NCI-H524 (cell line): ENCODE data around the gene DAZAP1.

Source experiments
- DNase-seq, 2 experiments: peaks; one replicate each; lab custom pipeline; 2025; lab: John Stamatoyannopoulos, UW

DAZAP1 gene

GRCh38 chr19:1445185-1445931 lies 38.0 kb downstream of the DAZAP1 start:
- DNase-seq: peak in 1 of 2 experiments; percentile 59

DNA sequence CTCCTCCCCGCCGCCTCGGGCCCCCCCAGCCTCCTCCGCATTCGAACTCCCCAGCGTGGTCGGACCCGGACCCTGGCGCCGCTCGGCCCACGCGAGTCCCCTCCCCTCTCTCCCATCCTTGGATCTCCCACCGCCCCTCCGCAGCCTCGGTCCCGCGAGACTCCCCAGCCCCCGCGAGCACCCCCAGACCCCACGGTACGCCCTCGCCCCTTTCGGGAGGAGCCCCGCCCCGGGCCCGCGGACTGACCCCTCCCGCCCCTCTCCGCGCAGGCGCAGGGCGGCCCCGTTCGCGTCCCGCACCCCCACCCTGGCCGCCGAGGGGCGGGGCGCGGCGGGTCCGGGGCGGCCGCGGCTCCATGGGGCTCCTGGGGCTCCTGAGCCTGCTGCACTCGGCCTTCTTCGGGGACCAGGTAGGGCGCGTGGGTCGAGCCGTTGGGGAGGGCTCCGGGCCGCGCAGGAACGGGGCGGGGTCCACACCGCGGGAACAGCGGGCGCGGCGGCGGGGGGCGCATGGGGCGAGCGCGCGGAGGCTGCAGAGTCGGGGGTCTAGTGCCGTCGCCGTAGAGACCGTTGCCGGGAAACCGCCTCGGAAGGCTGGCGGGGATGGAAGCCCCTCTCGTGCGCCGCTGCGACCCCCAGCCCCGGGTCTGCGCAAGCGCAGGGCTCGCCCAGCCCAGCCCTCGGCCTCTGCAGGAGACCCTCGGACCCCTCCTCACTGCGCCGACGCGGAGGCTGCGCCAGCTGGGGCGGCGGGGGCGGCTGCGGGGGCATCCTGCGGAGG lies 38.7 kb downstream of the DAZAP1 start:
- peak in 1 of 2 experiments; percentile 59 for DNase-seq

DNA sequence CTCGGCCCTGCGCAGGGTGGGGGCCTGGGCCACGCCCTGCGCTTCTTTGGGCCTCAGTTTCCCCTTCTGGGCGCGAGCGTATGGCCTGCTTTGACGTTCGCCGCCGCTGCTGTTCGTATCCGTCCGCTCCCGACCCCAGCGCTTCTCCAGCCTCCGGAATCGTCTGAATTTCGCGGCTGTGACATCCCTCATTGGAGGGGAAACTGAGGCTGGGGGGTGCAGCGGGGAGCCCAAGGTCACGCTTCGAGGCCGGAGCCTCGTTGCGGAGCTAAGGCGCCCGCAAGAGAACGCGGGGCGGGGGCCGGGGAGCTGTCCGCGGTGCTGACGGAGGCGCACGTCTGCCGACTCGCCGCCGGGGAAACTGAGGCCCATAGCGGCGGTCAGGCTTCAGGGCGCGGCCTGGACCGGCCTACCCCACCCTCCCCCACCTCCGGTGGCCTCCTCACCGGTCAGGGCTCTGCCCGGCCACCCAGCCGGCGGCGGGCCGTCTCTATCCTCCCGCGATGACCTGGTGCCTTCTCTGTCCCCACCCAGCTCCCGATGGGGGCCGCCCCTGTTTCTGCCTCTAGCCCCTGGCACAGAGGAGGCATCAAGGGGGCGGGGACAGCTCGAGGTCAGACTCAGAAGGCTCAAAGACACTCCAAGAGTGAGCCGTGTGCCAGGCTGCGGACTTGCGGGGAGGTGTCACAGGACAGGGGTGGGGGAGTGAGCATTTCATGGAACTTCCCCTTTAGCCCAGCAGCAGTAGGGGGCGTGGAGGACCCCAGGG lies 39.5 kb downstream of the DAZAP1 start:
- DNase-seq: peak in 1 of 2 experiments; percentile 40

GRCh38 chr19:1447504-1447903 lies 40.1 kb downstream of the DAZAP1 start:
- no peak for DNase-seq

DNA sequence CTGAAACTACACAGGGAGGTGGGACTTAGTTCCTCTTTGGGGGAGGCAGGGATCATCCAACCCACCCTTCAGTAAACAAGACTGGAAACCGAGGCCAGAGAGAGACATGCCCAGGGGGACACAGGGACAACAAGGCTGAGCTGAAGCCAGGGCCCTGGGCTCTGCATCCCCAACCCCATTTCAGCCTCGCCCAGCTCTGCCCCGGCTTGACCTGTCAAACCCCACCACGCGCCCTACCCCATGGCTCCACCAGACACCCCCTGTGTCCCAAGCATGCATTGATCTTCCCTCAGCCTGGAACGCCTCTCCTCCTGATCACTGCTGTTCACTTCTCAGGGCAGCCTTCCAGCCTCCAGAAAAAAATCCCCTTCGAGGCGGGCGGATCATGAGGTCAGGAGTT lies 40.6 kb downstream of the DAZAP1 start:
- no peak for DNase-seq

DNA sequence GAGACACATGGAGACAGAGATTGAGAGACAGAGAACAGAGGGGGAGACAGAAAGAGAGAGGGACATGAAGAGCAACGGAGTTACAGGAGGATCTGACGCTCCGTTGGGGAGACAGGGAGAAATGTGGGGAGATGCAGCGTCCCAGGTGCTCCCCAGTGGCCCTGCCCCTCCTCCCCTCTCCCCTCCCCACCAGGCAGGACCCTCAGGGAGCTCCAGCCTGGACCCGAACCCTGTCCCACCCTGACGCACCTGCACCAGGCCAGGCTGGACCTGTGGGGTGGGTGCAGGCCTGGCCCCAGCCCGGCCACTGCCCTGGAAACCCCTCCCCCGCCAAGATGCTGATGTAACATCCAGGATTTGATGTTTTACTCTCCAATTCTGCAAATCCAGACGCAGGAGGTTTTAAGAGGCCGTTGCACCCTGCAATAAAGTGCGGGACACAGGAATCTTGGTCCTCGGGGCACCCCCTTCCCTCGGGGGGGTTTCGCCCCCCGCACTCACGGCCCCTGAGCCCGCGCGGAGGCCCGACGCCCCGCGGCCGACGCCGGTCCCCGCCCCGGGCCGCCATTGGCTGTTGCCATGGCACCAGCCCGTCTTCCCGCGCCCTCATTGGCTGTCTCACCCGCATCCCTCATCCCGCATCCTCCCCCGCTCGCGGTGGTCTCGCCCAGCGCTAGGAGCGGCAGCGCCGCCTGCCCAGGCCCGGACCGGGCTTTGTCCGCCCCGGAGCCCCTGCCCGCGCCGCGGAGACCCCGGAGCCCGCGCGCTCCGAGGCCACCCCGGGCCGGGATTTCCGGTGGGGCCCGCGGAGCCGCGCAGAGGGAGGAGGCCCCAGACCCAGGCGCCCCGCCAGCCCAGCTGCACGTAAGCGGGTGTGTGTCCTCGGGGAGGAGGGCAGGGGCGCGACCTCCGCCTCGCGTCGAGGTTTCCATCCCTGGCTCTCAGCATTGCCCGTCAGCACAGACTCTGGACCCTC lies 42.4 kb downstream of the DAZAP1 start, which contains the start of gene APC2:
Gene APC2, plus strand, starts transcription at position 655 of the 976 bp plus-strand sequence. CDS start 2,881 bp downstream, outside the sequence.
- peak; percentile 78 to 89 for DNase-seq

DNA sequence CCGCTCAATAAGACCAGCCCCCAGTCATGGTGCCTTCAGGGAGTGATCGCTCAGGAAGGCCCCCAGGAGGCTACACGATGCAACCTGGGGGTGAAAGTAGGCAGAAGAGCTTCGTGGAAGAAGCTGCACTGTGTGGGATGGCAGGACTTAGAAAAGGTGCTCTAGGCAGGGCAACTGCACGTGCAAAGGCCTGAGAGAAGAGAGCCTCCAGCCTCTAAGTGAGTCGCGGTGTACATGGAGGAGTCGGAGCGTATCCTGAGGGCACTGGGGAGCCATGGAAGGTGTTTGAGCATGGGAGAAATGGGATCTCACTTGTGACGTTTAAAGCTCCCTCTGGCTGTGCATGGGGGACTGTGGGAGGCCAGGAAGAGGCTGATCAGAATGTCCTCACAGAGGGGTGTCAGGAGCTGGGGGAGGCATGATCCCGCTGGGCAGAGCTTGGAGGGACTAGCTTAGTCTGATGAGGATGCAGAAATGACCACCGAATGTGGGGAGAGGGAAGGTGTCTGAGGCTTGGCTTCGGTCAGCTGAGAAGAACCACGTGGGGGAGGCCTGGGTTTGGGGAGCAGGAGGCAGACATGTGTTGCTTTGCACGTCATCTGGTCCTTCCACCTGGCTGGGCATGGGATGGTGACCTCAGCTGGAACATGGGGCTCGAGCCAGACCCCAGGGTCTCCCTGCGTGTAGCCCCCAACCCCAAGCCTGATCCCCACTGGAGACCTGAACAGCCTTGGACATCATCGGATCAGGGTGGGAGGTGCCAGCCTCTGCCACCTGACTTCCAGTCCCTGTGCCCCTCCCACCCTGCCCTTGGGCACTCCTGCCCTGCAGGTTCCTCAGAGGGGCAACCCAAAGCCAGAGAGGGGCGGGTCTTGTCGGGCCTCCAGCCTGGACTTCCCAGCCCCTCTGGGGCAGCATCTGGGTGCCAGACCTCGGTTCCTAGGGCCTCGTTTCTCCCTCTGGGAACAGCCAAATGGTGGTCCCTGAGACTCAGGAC lies 43.6 kb downstream of the DAZAP1 start:
- DNase-seq: no peak

- DNase-seq: no peak
Observed at GRCh38 chr19:1451916-1452801, 44.8 kb downstream of the DAZAP1 start.

GRCh38 chr19:1452802-1453524 lies 45.6 kb downstream of the DAZAP1 start:
- no peak for DNase-seq

- DNase-seq: no peak
Observed at GRCh38 chr19:1453525-1454364, 46.4 kb downstream of the DAZAP1 start.

DNA sequence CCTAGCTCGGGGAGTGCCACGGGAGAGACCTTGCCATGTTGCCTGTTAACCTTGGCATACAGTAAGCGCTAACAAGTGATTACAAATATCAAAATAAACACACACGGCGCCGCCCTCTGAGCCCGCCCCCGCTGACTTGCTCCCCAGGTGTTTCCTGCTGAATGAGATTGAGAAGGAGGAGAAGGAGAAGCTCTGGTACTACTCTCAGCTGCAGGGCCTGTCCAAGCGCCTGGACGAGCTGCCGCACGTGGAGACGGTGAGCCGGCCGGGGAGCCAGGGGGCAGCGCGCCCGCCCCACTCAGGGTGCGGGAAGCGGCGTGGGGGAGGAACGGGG lies 47.6 kb downstream of the DAZAP1 start:
- DNase-seq: no peak

DNA sequence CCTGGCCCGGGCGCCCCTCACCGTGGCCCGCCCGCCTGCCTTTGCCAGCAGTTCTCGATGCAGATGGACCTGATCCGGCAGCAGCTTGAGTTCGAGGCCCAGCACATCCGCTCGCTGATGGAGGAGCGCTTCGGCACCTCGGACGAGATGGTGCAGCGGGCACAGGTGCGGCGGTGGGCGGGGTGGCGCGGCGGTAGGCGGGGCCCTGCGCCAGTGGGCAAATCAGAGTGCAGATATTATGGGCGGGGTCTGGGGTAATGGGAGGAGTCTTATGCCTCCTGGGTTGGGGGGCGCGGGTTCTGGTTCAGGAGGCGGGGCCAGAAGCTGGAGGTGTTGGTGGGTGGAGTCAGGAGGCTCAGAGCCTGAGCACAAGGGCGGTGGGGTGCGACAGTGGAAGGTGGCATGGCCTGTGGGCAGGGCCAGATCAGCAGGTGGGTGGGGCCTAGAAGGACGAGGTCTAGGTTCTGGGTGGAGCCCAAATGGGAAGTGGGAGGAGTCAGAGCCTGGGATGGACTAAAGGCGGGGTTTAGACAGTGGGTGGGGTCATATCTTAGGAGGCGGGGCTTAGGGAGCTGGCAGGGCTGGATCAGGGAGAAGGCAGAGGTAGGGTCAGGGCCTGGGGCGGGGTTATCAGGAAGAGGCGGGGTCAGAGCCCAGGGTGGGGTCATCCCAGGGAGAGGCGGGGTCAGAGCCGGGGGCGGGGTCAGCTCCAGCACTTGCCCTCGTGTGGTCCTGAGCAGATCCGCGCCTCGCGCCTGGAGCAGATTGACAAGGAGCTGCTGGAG lies 48.1 kb downstream of the DAZAP1 start:
- no peak for DNase-seq

DNA sequence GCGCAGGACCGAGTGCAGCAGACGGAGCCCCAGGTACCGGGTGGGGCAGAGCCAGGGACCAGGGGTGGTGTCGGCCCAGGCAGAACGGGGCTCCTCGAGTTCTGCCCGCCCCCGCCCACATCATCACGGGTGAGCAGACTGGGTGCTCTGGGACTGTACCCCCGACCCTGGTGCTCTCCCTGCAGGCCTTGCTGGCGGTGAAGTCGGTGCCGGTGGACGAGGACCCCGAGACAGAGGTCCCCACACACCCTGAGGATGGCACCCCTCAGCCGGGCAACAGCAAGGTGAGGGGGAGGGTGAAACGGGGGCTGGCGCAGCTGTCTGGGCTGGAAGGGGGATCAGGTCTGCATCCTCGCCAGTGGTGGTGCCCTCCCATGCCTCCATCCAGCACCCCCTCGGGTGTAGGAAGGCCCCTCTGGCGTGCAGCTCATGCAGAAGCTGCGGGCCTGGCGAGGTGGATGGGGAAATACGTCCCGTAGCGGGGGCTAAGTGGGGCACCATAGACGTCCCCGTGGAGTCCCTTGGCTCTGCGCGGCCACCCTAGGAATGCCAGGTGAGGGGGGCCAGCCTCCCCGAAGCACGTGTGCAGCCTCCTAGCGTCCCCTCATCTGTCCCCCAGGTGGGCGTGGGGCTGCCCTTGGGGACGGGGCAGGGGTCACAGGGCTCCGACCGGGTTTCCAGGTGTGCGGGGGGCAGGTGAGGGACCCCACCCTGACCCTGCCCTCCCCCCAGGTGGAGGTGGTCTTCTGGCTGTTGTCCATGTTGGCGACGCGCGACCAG lies 48.9 kb downstream of the DAZAP1 start:
- DNase-seq: no peak

DNA sequence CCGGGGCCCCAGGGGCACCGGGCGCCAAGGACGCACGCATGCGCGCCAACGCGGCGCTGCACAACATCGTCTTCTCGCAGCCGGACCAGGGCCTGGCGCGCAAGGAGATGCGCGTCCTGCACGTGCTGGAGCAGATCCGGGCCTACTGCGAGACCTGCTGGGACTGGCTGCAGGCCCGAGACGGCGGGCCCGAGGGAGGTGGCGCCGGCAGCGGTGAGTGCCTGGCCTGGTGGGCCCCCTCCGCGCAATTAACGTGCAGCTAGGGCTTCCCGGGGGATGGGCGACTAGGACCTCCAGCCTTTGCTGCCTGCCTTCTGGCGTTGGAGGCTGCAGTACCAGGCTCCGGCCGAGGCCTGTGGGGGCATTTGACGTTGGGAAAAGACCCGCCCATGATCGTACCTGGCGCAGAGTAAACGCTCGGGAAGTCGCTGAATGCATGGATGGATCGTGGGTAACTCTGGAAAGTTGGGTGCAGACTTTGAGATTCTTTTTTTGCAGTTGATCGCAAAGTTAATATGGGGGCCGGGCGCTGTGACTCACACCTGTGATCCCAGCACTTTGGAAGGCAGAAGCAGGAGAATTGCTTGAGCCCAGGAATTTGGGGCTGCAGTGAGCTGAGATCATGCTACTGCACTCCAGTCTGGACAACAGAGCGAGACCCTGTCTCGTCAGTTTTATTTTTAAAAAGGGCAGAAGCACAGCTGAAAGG lies 49.8 kb downstream of the DAZAP1 start:
- no peak for DNase-seq

DNA sequence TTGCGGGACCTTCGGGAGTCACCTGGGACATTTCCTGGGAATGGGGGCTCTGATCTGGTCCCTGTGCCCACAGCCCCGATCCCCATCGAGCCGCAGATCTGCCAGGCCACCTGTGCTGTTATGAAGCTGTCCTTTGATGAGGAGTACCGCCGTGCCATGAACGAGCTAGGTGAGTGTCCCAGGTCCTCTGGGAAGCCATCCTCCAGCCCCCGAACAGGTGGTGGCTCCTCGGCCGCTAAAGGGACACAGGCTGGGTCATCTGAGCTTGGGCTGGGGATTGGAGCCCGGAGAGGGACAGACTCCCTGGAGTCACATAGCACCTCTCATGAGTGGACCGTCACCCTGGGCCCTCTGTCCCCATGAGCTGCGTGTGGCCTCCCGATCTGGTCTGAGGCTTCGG lies 50.5 kb downstream of the DAZAP1 start:
- DNase-seq: no peak
